Skin of body (tissue), 2 donors: ENCODE measurements around the gene OR6C65. TPM values are rescaled to one million over a fixed set of nuclear protein-coding genes. Genes with fewer than 3 reads are reported as not detected.
"Not testable (repeated sequence)": the region's sequence is repeated elsewhere in the genome, so short reads cannot be mapped to it uniquely, and the experiment has no call there.

Source experiments
- DNase-seq: peaks from one replicate; lab custom pipeline; 2025; lab: John Stamatoyannopoulos, UW
- total RNA-seq: library from RNA; depleted of rRNA; stranded (reverse); fragments of >200 nt; gene quantifications from one replicate; pipeline ENCODE4 v1.2.3, GENCODE V29; 2014

Gene OR6C65
- total RNA-seq, result not detected

DNA sequence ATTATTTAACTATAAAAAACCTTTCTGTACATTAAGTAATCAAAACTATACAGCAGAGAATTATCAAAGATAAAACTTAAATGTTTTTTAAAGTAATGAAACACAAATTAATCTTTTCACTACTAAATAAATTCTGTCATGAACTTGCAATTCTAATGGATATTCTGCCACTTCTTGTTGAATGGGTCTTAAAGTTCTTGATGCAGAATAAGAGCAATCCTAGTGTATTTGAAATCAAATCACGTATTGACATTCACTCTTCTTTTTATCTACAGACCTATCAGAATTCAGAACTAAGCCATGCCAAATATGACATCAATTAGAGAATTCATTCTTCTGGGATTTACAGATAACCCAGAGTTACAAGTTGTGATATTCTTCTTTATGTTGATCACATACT is at the start of gene OR6C65:
Gene OR6C65, plus strand, starts transcription at position 301 of the 400 bp plus-strand sequence. Its CDS starts 0 bp downstream, at position 301.
- DNase-seq, result no peak

DNA sequence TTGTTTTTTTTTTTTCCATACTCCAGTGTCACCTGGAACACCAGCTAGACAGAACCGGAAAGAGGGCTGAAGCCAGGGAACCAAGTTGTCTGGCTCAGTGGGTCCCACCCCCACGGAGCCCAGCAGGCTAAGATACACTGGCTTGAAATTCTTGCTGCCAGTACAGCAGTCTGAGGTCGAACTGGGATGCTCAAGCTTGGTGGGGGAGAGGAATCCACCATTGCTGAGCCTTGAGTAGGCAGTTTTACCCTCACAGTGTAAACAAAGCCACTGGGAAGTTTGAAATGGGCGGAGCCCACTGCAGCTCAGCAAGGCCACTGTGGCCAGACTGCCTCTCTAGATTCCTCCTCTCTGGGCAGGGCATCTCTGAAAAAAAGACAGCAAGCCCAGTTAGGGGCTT is 45.0 kb upstream of the OR6C65 start:
- DNase-seq, result not testable (repeated sequence)

DNA sequence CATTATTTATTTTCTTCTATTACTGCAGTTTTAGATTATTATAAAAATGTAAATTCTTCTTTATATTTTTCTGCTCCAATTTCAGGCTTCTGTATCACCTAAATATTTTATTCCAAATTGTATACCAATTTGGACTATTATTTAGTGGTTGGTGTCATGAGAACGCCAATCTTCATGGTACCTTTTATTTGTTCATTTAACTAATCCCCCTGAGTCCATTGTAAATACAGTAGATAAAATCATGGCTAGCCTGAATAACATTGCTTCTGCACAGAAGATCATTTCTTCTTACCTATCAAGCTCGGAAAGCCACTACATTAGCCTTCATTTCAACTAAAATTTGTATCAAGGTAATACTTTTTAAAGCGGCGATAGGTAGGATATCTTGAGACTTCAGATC is 37.7 kb upstream of the OR6C65 start, which contains the start of gene OR6C75:
Gene OR6C75, plus strand, starts transcription at position 301 of the 400 bp plus-strand sequence. CDS start 2,136 bp downstream, outside the sequence.
- no peak for DNase-seq

DNA sequence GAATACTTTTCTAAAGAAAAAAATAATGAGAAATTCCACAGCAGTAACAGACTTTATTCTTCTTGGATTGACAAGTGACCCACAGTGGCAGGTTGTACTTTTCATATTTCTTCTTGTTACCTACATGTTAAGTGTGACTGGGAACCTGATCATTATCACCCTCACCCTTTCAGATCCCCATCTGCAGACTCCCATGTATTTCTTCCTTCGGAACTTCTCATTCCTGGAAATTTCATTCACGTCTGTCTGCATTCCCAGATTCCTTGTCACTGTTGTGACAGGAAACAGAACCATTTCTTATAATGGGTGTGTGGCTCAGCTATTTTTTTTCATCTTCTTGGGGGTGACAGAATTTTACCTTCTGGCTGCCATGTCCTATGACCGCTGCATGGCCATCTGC is 35.2 kb upstream of the OR6C65 start:
- no peak for DNase-seq

DNA sequence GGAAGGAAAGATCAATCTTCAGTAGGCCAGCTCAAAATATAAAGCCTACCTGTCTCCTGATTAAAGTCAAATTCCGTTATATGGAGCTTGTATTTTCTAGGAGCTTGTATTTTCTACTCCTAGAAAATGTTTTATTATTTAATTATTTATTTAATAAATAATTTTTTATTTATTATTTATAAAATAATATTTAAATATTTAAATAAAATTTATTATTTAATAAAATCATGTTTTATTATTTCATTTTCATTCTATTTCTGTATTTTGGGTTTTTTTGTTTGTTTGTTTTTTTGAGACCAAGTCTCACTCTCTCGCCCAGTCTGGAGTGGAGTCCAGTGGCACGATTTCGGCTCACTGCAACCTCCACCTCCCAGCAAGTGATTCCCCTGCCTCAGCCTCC is 27.8 kb upstream of the OR6C65 start:
- DNase-seq, result no peak

DNA sequence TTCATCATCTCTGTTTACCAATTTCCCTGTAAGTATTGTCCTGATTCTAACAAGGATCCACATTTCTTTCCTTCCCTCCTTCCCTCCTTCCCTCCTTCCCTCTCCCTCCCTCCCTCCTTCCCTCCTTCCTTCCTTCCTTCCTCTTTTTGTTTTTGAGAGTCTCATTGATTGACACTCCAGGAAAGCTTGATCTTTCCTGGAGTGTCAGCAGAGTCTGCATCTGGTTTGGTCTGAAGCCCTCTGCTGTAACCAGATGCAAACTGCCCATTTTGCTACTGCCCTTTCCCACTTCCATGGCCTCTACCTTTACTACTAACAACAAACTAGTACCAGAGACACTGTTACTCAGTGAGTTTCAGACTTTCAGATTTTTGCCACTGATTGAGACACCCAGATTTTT is 14.4 kb upstream of the OR6C65 start:
- DNase-seq, result no peak

DNA sequence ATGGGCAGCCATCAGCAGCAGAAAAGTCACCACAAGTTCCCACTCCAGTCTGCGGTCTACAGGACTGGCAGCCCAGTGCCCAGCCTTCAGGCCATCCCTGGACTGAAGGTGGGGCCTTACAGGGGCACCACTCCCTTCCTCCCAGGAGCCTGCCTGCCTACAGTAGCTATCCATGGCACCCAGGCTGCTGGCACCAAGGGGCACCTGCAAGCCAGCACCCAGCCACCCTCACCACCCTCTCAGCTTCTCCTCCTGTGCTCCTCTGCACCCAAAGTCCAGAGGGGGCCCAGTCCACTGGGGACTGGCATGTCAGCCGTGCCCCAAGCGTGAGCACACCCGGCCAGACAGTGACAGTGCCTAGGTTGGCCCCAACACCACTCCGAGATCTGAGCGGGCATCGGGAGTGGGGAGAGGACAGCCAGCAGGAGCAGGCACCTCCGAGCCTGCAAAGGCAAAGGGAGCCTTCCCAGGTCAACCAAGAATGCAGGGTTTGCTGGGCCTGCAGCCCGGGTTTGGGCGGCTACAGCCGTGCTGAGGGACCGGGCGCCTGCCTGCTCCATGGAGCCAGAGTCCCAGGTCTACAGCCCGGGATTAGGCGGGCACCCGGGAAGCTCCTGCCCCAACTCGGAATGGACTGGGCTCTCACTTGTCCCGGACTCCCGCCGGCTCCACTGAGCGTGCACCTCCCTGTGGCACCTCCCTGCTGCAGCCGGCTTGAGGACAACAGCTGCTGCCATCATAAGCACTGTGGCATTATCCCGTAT is 8.1 kb upstream of the OR6C65 start:
- DNase-seq, result no peak

DNA sequence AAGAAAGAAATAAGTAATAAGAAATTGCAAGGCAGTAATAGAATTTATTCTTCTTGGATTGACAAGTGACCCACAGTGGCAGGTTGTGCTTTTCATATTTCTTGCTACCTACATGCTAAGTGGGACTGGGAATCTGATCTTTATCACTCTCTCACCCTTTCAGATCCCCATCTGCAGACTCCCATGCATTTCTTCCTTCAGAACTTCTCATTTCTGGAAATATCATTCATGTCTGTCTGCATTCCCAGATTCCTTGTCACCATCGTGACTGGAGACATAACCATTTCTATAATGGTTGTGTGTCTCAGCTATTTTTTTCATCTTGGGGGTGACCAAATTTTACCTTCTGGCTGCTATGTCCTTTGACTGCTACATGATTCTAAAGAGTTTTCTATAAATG is 4.0 kb upstream of the OR6C65 start:
- DNase-seq, result no peak

DNA sequence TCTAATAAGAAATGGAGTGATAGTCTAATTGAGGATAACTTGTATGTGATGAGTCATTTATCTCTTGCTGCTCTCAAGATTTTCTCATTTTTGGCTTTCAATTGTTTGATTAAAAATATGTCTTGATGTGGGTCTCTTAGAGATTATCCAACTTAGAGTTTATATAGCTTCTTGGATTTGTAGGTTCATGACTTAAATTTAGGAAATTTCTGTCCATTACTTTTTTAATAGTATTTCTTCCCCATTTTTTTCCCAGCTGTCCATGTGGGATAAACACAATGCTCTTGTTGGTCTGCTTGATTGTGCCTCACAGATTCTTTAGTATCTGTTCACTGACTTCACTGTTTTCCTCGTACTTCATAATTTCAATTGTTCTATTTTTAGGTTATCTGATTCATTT is 7.5 kb downstream of the OR6C65 start:
- DNase-seq, result no peak

DNA sequence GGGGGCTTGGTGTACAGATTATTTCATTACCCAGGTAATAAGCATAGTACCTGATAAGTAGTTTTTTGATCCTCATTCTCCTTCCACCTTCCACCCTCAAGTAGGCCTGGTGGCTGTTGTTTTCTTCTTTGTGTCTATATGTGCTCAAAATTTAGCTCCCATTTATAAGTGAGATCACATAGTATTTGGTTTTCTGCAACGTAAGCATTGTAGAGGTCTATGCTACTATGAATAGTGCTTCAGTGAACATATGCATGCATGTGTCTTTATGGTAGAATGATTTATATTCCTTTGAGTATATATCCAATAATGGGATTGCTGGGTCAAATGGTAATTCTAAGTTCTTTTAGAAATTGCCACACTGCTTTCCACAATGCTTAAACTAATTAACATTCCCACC is 8.8 kb downstream of the OR6C65 start:
- not testable (repeated sequence) for DNase-seq

DNA sequence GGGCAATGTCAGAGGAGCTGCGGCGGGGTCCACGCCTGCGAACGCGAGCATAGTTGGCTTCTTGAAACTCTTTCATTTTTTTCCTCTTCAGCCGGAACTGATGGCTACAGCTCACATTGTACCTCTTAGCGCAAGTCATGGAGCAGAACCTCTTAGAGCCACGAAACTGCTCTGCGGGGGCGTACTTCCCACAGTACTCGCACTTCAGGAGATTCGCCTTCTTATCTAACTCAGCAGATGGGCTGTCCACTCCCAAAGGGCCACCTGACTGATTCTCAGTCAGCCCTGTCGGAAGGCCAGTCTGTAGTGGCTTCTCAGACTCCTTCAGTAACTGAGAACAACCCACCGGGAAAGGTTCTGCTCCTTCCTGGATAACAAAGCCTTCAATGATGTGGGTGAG is 11.8 kb downstream of the OR6C65 start:
- DNase-seq, result not testable (repeated sequence)

DNA sequence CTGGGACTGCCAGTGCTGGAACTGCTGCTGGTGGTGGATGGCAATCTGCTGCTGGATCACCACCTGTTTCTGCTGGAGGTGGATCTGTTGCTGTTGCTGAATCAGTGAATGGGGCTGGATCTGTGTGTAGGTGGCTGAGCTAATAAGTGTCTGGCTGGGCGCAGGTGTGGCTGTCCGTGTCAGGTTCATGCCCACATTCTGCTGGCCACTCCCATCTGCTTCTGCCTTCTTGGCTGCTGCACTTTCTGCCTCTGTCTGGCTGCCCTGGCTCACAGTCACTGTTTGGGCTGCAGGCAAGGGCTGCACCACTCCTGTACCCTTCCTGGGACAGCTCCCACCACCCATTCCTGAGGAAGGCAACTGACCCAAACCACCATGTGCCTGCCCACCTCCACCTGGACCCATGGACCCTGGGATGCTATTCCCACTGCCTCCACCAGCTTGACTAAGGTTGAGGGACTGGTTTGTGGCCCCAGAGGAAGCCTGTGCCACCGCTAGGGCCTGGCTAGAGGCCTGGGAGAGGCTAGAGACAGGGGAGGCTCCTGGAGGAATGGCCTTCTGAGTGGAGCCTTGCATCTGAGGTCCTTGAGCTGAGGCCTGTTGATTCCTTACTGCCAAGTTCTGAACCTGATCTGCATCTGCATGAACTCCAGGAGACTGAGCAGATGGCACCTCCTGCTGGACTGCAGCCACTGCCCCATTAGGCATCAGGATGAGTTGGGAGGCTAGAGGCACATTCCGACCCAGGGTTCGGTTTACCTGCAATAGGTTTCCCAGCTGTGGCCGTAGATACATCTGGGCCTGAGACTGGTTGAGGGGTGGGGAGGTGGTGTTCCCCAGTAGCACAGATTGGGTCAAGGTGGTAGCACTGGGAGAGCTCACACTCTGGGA is 13.4 kb downstream of the OR6C65 start:
- not testable (repeated sequence) for DNase-seq

DNA sequence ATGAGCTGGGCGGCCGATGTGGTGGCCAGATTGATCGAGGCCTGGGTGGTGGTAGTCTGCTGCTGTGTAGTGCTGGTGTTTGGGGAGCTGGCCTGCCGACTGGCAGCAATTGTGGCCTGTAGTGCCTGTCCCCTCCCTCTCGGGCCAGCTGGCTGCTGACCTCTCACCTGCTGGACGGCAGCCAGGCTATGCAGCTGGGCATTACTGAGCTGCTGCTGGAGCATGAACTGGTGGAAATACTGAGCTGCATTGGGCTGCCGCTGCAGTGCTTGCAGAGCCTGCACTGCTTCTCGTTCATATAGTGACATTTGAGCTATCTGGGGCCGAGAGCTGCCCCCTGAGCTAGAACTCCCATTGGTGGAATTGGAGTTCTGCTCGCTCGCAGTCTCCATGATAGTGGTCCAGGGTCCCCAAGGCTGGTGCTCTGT is 14.1 kb downstream of the OR6C65 start:
- not testable (repeated sequence) for DNase-seq

DNA sequence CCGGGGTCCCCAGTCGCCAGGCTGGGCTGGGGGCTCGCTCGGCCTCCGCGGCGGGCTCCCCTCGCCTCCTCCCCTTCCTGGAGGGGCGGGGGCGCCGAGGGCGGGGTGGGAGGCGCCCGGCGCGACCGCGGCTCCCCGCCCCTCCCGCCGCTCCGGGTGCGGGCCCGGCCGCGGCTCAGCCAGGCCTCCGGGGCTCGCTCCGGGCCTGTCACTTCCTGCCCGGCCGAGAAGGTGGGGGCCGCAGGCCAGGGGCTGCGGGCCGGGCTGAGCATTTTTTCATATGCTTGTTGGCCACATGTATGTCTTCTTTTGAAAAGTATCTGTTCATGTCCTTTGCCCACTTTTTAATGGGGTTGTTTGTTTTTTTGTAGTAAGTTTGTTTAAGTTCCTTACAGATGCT is 14.6 kb downstream of the OR6C65 start:
- not testable (repeated sequence) for DNase-seq

DNA sequence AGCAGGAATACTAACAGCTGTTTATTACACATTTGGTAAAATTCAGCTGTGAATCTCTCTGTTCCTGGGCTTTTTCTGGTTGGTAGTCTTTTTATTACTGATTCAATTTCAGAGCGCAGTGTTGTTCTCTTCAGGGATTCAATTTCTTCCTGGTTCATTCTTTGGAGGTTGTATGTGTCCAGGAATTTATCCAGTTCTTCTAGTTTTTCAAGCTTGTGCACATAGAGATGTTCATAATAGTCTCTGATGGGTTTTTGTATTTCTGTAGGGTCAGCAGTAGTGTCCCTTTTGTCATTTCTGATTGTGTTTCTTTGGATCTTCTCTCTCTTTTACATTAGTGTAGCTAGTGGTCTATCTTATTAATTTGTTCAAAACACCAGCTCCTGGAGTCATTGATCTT is 16.6 kb downstream of the OR6C65 start:
- DNase-seq, result no peak

DNA sequence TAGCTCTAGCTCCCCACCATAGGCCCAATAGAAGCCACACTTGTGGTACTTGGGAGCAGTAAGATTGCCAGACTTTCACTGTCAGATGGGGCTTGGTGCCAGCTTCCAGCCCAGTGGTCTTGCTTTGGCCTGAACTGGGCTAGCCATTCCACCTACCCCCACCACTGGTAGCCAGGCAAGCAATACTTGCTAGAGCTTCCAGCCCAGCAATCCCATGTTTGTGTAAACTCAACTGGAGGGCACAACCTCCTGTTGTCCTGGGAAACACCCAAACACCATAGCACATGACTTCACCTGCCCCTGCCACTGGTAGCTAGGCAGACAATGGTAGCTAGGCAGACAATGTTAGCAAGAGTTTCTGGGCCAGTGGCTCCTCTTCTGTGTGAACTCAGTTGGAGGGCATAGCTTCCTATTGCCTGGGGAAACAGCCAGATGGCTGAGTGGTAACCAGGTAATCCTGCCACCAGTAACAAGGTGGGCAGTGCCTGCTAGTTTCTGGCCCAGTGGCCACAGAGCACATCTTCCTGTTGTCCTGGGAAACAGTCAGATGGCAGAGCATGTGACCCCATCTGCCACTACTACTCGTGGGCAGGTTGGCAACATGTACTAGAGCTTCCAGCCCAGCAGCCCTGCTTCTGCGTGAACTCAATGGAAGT is 20.1 kb downstream of the OR6C65 start:
- DNase-seq, result no peak

DNA sequence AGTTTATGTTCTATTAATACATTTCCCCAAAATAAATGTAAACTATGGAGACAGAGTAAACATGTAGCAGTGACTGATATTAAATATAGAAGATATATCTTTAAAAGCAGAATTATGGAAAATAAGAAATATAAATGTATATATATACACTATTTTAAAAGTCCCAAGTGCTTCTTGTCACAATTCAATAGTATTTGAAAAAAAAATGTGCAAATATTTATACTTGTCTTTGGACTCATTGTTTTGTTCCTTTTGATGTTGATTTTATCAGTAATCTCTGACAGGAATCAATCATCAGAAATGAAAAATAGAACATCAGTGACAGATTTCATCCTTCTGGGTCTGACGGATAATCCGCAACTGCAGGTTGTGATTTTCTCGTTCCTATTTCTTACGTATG is 25.6 kb downstream of the OR6C65 start, which contains the start of gene OR6C76:
Gene OR6C76, plus strand, starts transcription at position 301 of the 400 bp plus-strand sequence. Its CDS starts 0 bp downstream, at position 301.
- DNase-seq, result no peak

DNA sequence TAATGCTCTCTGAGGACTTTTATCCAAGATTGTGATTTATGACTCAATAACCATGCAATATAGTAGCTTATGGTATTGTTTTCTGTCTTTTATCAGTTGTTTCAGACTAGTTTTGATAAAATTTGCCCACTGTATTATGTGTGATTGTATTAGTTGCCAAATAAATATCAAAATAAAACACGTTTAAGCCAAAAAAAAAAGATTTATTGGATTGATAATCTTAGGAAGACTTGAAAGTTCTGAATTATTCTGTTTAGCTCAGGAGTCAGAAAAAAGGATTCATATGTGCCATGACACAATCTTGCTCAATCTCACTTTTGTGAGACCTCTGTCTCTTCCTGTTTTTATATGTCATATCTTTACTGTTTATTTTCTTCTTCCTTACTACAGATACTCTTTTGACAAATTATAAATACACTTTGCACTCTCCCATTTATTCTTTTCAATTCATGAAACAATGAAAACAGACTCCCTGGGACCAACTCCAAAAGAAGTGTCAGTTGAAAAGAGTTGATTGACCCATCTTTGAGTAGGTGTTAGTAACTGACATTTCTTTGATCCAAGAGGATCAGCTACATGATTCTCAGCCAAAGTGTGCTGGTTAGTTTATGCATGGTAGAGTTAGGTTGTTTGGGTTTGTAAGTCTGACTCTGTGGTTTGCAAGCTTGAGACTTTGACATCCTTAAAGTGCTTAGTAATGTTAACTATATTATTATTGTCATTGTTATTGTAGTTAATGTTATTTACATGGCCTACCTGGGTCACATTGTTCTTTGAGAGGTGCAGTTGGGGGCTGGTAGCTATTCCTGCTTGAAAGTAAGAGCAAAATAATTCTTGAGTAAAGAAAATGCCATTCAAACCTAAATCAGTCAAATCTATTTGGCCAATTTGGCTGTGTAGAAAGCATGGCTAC is 28.3 kb downstream of the OR6C65 start:
- no peak for DNase-seq

DNA sequence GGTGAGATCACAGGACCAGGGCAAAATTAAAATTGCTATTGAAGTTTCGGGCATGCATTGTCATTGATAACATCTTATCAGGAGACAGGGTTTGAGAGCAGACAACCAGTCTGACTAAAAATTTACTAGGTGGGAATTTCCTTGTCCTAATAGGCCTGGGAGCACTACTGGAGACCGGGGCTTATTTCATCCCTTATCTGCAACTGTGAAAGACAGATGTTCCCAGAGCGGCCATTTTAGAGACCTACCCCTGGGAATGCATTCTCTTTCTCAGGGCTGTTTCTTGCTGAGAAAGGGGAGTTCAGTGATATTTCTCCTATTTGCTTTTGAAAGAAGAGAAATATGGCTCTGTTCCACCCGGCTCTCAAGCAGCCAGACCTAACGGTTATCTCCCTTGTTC is 40.9 kb downstream of the OR6C65 start:
- DNase-seq, result not testable (repeated sequence)

DNA sequence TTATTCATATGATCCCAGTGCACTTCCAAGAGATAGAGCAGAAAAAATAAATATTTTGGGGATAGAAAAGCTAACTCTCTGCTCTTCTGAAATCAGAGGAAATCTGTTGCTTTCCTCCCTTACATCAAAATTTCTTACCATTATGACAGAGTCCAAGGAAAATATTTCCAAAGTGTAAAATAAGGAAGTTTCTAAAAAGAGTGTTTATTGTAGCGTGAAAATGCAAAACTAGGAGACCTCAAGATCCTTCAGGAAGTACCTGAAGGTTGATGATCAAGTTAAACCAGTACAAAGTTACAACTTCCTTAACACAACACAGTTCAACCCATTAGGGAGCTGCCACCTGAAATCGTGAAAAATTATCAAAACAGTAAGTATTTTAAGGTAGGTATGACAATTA is 43.4 kb downstream of the OR6C65 start, which contains the start of gene OR6C2:
Gene OR6C2, plus strand, starts transcription at position 301 of the 400 bp plus-strand sequence. CDS start 8,138 bp downstream, outside the sequence.
- DNase-seq, result no peak
